GM20000 (cell line): Measurements from ENCODE around the gene EIF2B5.

Source experiments
- DNase-seq: peaks from one replicate; pipeline ENCODE4 v3.0.0; 2012; ENCODE audit warnings: low spot score
- TF ChIP-seq, protein P1 (sequence below): IDR thresholded peaks from 2 replicates; pipeline ENCODE4 v1.5.1; 2012; ENCODE audit warnings: mild to moderate bottlenecking, control low read depth; ENCODE audit errors: extremely low read depth, missing control alignments

EIF2B5 gene

DNA sequence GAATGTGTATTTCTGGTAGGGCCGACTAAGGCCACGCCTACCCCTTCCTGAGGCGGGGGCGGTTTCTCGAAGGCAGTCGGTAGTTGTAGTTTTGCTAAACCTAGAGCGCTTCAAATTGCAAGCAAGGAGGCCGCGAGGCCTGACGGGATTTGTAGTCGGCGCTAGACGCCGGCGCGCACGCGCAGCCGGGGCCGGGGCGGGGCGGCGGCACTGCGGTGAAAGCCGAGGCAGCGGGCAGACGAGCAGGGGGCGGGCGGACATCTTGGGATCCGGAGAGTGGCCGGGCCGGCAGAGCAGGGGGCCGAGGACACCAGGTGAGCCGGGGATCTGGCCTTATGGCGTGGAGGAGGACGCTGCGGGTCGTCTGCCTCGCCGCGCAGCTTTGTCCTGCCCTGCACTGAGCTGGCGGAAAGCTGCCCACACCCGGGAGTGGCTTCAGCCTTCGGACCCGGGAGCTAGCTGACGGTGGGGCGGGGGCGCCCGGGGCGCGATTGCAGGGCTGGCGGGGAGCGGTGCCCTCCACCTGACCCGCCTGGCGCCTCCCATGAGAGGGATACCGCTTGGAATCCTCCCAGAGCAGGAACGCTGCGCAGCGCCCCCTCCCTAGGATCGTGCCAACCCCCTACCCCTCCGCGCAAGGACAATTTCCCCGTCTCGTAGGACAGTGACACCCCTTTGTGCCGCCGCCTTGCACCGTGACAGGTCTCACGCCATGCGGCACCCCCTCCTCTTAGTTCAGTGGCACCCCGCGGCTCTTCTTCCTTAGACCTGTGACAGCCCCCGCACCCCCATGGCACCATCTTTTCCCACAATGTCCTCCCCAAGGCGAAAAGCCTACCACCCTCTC is 39.7 kb downstream of the EIF2B5 start, which contains the start of gene AP2M1:
Gene AP2M1 (plus strand): TSS at position 210 of the 847 bp plus-strand sequence. CDS start 2,139 bp downstream, outside the sequence.
- TF ChIP-seq, protein P1, sequence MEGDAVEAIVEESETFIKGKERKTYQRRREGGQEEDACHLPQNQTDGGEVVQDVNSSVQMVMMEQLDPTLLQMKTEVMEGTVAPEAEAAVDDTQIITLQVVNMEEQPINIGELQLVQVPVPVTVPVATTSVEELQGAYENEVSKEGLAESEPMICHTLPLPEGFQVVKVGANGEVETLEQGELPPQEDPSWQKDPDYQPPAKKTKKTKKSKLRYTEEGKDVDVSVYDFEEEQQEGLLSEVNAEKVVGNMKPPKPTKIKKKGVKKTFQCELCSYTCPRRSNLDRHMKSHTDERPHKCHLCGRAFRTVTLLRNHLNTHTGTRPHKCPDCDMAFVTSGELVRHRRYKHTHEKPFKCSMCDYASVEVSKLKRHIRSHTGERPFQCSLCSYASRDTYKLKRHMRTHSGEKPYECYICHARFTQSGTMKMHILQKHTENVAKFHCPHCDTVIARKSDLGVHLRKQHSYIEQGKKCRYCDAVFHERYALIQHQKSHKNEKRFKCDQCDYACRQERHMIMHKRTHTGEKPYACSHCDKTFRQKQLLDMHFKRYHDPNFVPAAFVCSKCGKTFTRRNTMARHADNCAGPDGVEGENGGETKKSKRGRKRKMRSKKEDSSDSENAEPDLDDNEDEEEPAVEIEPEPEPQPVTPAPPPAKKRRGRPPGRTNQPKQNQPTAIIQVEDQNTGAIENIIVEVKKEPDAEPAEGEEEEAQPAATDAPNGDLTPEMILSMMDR = no peak
- DNase-seq = peak; percentile 98

DNA sequence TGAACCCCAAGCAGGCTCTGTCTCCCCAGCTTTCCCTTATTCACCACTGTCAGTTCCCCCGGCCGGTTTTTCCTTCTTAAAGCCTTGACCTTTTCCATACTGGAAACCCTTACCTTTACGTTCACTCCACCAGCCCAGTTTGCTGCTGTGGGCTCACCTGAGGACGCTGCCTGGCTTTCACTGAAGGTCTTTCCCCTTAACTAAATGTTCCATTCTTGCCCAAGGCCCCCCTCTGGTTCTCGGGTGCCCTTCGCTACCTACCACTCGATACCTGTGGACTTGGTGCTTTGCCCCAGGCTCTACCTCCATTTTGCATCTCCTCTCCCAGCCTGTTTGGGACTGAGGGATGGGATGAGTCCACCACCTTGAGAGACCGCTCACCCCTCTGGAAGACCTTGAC is 40.3 kb downstream of the EIF2B5 start:
- TF ChIP-seq, protein P1 = no peak
- DNase-seq = no peak

DNA sequence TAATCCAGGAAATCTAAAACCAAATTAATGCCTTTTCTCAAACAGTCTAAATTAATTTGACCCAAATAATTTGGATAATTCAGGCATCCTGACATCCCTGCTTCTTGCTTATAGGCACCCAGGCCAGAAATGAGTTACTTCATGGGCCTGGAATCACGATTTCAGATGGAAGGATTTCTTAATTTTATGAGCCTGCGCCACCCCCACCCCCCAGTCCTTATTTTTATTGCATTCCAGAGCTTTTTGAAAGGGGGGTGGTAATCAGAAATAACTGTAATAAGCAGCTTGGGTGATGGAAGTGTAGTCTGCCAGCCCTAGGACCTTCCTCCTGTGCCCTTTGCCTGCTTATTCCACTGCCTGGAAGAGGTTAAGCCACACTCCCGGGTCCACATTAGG is 40.8 kb downstream of the EIF2B5 start:
- TF ChIP-seq, protein P1 = no peak
- DNase-seq = no peak

DNA sequence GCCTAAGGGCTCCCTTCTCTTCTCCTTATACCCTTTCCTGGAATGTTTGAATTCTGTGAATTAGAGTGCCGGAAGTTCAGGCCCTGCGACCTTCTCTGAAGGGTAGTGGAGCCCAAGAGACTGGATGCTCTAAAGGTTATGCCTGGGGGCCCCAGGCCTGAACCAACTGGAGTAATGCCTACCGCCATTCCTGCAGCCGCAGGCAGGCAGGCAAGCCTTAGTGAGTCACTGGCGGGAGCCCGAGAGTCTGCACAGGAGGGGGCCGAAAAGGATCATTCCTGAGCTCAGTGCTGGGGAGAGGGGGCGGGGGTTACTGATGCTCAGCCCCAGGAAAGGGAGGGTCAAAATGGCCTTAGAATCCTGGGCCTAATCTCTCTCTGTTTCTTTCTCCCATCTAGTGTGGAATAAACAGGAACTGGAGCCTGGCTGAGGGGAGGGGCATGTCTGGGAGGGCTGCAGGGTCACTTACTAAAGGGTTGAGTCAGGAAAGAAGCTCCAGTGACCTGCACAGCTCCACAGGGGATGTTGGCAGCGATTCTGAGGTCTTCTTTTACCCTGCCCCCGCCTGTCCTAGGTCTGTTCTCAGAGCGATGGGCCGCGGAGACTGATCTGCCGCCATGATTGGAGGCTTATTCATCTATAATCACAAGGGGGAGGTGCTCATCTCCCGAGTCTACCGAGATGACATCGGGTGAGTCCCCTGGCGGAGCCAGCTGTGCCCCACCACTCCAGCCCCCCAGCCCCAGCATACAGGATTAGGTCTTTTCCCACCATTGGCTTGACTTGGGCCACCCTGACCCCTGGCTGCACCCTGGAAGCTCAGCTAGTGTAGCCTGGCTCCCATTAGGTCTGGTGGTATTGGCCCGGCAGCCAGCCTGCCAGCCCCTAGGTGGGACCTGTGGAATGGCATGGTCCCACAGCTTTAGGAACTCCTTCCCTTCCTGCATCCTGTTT is 41.5 kb downstream of the EIF2B5 start:
- no peak for DNase-seq

DNA sequence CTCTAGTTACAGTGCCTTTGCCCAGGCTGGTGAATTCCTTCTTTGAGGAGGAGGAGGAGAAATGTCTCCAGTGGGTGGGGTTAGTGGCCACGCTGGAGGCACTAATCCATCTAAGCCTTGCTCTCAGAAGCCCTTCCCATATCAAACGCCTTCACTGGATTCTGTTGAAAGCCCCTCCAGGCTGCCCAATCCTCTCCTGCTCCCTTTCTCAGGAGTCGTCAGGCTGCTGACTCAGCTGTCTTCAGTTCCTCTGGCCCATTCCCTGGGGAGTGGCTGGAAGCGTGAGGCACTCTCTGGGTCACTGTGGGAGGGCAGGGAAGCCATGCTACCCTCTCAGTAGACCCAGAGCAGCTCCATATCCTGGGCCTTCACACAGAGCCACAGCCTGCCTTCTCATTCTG is 42.2 kb downstream of the EIF2B5 start:
- TF ChIP-seq, protein P1 = no peak
- no peak for DNase-seq

More for the DNA sequence above, 41.5 kb downstream of the EIF2B5 start:
- TF ChIP-seq, protein P1 = no peak

DNA sequence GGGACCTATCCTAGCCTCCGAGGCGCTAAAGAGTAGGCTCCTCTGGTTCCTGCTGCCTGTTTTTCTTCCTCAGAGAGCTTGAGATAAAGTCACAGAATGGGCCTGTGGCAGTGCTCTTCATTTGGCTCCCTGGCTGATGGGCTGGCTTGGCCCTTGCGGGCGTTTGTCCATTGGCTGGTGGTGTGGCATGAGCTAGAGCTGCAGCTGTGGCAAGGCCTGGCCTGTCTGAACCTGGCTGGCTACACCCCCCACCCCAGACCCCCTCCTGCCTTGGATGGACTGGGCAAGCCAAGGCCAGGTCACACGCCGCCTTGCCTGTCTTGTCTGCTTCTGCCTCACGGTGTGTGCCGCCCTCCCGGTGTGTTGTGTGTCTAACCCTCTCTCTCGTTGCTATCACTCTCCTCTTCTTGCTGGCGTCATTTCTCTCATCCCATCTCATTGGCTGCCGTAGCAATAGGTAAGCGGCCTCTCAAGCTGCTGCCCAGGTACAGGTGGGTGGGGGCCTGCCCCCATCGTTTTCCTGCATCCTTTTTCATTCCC is 42.7 kb downstream of the EIF2B5 start:
- no peak for DNase-seq
- TF ChIP-seq, protein P1 = no peak
